A673 (cell line): ENCODE data around the gene IQUB.
"Not testable (repeated sequence)": the region's sequence is repeated elsewhere in the genome, so short reads cannot be mapped to it uniquely, and the experiment has no call there.

Source experiments
- EZH2 ChIP-seq: fragments of 200-600 bp; sonication (generic); IDR thresholded peaks from 2 replicates; pipeline ENCODE4 v1.6.1; 2017; ENCODE audit warnings: borderline replicate concordance, low read depth, mild to moderate bottlenecking, mixed read lengths, antibody characterized with exemption, low read length; ENCODE audit not compliant: poor library complexity, severe bottlenecking
- TF ChIP-seq, protein P1 (sequence below): fragments of 300-800, 200-600 bp; sonication (generic); conservative IDR thresholded peaks from 2 replicates; pipeline ENCODE4 v1.5.1; 2017; ENCODE audit warnings: low read depth, mild to moderate bottlenecking, antibody characterized with exemption, low read length, moderate library complexity, mixed read lengths

GRCh38 chr7:123527712-123528225, 6.6 kb downstream of the IQUB start:
- TF ChIP-seq, protein P1, sequence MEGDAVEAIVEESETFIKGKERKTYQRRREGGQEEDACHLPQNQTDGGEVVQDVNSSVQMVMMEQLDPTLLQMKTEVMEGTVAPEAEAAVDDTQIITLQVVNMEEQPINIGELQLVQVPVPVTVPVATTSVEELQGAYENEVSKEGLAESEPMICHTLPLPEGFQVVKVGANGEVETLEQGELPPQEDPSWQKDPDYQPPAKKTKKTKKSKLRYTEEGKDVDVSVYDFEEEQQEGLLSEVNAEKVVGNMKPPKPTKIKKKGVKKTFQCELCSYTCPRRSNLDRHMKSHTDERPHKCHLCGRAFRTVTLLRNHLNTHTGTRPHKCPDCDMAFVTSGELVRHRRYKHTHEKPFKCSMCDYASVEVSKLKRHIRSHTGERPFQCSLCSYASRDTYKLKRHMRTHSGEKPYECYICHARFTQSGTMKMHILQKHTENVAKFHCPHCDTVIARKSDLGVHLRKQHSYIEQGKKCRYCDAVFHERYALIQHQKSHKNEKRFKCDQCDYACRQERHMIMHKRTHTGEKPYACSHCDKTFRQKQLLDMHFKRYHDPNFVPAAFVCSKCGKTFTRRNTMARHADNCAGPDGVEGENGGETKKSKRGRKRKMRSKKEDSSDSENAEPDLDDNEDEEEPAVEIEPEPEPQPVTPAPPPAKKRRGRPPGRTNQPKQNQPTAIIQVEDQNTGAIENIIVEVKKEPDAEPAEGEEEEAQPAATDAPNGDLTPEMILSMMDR = not testable (repeated sequence)
- TF ChIP-seq EZH2 = not testable (repeated sequence)
